ENCODE measurements around the gene ATP6V1B1.

ATP6V1B1 gene

GRCh38 chr2:70966681-70967080 is 31.0 kb downstream of the ATP6V1B1 start:
- no peak for DNase-seq (ENCODE audit: low read depth, low spot score)

GRCh38 chr2:70967189-70967588 is 31.5 kb downstream of the ATP6V1B1 start:
- no peak for DNase-seq (ENCODE audit: low read depth, low spot score)

- no peak for DNase-seq (ENCODE audit: low read depth, low spot score)
Measured at GRCh38 chr2:70974592-70974991, 38.9 kb downstream of the ATP6V1B1 start.

DNA sequence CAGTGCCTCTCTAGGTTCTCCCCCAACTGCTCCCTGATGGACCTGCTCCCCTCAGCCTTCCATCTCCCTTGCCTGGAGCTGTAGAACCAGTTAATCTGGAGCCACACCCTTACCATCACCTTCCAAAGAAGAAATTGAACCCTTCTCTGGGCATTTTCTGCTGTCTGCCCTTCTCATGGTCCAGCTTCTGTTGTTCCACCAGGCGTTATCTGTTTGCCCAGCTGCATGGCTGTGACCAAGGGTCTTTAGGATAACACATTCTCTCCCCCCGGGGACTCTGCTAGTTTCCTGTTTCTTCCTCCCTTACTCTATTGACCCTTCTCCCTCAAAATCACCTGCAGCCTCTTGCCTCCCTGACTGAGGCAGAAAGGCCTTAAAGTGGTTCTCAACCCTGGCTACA is 39.5 kb downstream of the ATP6V1B1 start:
- DNase-seq (ENCODE audit: low read depth, low spot score) = no peak

GRCh38 chr2:70977605-70978205 is 42.0 kb downstream of the ATP6V1B1 start:
- DNase-seq (ENCODE audit: low read depth, low spot score) = no peak

- no peak for DNase-seq (ENCODE audit: low read depth, low spot score)
Measured at GRCh38 chr2:70978341-70979179, 42.9 kb downstream of the ATP6V1B1 start, which contains the start of gene ANKRD53. Gene ANKRD53, plus strand, starts transcription at chr2:70978630. Its CDS starts 16 bp downstream, at chr2:70978646.

DNA sequence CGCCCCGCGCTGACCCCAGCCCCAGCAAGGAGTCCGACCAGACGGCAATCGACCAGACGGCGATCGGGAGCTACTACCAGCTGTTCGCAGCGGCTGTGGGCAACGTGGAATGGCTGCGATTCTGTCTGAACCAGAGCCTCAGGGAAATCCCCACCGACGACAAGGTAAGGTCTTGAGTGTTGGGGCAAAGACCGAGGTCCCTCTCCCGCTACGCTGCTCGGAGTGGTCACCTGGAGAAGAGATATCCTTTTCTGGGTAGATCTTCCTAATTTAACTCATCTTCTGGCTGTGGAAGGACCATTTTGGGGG is 43.4 kb downstream of the ATP6V1B1 start:
- no peak for DNase-seq (ENCODE audit: low read depth, low spot score)

DNA sequence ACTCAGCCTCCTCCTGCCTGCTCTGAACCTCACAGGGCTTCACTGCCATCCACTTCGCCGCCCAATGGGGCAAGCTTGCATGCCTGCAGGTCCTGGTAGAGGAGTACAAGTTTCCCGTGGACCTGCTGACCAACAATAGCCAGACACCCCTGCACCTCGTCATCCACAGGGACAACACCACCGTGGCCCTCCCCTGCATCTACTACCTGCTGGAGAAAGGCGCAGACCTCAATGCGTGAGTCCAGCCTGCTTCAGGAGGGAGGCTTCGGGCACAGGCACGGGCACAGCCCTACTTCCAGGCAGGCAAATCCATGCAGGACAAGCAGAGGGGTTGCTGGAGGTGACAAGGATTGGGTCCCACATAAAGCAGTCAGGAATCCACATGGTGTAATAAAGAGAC is 43.9 kb downstream of the ATP6V1B1 start:
- DNase-seq (ENCODE audit: low read depth, low spot score) = no peak

DNA sequence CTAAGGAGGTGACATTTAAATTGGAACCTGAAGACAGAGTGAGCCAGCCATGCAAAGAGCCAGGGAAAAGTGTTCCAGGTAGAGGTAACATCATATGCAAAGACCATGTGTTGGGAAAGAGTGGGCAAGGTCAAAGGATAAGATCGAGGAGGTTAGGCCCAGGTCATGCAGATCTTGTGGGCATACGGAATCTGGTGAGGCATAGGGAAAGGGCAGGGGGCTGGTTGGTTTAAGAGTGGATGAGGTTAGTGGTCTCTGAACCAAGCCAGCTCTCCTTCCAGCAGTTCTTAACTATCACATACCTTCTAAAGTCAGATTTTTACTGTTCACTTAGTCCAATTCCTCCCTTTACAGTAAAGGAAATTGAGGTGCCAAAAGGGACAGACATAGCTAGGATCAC is 45.7 kb downstream of the ATP6V1B1 start:
- no peak for DNase-seq (ENCODE audit: low read depth, low spot score)

GRCh38 chr2:70981866-70982810 is 46.4 kb downstream of the ATP6V1B1 start:
- no peak for DNase-seq (ENCODE audit: low read depth, low spot score)

DNA sequence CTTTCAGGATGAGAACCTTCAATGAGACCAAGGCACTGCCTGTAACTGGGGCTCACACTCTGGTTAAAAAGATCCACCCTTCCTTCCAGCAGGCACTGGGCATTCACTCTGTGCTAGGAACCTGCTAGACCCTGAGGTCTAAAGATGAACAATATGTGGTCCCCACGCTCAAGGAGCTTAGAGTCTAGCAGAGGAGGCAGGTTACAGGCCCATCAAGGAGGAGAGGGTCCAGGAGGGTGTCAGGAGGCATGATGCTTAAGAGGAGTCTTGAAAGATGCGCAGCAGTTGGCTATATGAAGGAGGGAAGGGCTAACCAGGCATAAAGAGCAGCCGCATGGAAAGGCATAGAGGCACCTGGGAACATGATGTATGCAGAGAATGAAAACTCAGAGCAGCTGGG is 47.3 kb downstream of the ATP6V1B1 start:
- no peak for DNase-seq (ENCODE audit: low read depth, low spot score)

GRCh38 chr2:70983506-70984227 is 48.0 kb downstream of the ATP6V1B1 start:
- DNase-seq (ENCODE audit: low read depth, low spot score) = no peak

- no peak for DNase-seq (ENCODE audit: low read depth, low spot score)
Measured at GRCh38 chr2:70984228-70984575, 48.5 kb downstream of the ATP6V1B1 start.

- DNase-seq (ENCODE audit: low read depth, low spot score) = peak; percentile 53
Measured at GRCh38 chr2:70984576-70985282, 49.0 kb downstream of the ATP6V1B1 start.

- no peak for DNase-seq (ENCODE audit: low read depth, low spot score)
Measured at GRCh38 chr2:70985283-70985688, 49.6 kb downstream of the ATP6V1B1 start.

DNA sequence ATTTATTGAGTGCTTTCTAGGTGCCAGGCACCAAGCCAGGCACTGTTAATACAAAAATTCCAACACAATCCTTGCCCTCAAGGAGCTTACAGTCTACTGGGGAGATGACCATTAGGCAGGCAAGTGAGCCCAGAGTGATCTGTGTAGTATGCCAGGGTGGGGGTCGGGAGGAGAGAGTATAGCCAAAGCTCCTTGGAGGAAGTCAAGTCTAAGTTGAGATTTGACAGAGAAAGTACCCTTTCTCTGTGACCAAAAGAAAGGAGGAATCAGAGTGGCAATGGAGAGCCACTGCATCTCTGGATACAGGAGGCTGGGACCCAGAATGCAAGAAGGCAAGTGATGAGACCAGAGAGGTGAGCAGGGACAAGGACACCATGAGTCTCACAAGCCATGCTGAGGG is 50.3 kb downstream of the ATP6V1B1 start:
- DNase-seq (ENCODE audit: low read depth, low spot score) = no peak

DNA sequence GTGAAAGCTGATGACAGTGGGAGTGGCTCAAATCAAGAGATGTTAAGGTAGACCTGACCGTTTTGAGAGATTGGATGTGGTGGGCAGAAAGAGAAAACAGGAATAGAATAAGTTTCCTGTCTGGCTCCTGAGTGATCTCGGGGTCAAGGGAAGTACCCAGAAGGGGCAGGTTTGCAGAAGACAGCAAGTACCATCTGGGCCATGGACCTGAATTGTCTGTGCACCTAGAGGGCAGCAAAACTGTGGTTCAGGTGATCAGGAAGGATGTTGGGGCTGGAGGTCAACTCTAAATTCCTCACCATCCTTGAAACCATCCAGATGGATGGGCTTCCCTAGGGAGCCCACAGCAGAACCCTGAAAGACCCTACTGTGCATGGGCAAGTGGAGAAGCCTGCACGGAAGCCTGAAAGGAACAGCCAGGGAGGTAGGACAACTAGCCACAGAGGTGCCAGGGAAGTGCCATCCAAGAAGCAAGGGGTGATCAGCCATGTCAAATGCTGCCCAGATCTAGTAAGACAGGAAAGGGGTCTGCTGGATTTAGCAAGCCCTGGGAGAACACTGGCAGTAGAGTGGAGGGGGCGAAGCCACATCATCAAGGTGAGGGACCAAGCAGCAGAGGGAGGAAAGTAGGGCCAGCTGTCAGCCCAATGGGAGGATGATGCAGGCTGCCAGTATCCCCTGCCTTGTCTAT is 50.9 kb downstream of the ATP6V1B1 start:
- no peak for DNase-seq (ENCODE audit: low read depth, low spot score)

DNA sequence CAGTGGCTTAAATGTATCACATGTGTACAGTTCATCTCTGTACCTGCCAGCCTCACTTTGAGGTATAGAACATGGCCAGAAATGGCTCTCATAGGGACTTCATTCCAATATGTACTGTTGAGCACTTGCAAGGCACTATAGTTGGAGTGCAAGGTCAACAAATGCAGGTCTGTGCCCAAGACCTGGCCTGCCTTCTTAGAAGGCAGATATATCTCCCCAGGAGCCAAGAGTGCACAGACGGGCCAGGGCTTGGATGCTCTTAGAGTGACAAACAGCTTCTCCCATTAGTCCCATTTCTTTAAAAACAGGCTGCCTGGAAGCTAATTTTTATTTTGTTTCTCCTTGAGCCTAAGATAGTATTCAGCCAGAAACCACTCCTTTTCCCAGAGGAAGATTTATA is 51.7 kb downstream of the ATP6V1B1 start:
- DNase-seq (ENCODE audit: low read depth, low spot score) = no peak

DNA sequence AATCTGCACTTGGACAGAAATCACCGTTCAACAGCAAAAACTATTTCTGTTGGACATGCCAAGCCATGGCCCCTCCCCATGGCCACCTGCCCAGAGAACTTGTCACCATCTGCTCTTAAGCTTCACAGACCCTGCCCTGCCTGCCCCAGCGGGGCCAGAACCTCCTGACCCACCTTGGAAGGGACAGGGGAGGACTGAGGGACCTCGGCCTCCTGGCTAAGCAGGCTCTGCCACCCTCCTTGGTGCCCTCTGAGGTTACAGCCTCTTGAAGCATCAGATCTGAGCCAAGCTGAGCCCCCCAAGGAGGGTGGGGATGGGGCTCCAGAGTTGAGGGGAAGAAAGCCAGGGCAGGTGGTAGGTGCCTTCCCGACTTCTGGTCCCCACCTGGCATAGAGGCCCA is 52.5 kb downstream of the ATP6V1B1 start:
- DNase-seq (ENCODE audit: low read depth, low spot score) = no peak
